DMS114 treated with DMSO at 0.1 percent for 48 hours (cell line): ENCODE results near the gene FUT4.
A peak's percentile ranks its signal among the peaks of the same experiment; 100 is the strongest.
"Not testable (repeated sequence)": the region's sequence is repeated elsewhere in the genome, so short reads cannot be mapped to it uniquely, and the experiment has no call there.

ENCODE experiments used
- DNase-seq: peaks from one replicate; lab custom pipeline; 2025; ENCODE audit not compliant: unreplicated experiment; lab: John Stamatoyannopoulos, UW

FUT4 gene

GRCh38 chr11:94543695-94544645, at the start of gene FUT4:
TSS of gene FUT4 (plus strand) at chr11:94543921. CDS start at chr11:94544134, 213 bp downstream.
- peak; percentile 43 for DNase-seq

GRCh38 chr11:94494126-94494680, 49.5 kb upstream of the FUT4 start:
- DNase-seq: peak; percentile 24

DNA sequence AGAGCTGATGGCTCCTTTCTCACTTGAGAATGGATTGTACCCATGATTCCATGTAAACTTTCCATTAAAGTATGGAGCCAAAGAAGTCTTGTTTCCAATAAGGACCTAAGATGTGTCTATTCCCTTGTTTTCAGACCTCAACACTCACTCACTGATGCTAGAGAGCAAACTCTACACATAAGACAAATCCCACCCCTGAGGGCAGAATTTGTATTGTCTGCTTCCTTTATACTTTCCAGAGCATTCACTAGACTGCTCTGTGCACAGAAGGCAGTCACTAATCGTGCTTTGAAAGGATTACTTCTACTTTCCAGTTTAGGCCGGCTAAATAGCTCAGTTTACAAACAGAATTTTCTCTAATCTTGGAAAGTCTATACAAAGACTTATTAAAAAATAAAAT, 43.5 kb upstream of the FUT4 start:
- no peak for DNase-seq

DNA sequence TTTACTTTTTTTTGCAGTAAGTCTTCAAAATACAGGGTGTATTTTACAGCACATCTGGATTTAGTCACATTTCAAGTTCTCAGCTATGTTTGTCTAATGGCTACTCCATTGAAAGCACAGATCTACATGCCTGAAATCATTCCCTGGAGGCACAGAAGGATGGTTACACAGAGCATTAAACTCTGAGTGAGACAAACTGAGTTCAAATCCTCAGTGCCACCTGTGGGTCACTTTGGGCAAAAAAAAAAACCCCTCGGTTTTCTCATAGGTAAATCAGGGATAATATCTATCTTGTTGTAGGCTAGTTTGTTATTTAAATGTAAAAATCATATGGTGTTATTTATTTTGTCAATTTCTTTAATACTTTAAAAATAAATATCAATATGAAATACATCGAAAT, 42.2 kb upstream of the FUT4 start:
- no peak for DNase-seq

DNA sequence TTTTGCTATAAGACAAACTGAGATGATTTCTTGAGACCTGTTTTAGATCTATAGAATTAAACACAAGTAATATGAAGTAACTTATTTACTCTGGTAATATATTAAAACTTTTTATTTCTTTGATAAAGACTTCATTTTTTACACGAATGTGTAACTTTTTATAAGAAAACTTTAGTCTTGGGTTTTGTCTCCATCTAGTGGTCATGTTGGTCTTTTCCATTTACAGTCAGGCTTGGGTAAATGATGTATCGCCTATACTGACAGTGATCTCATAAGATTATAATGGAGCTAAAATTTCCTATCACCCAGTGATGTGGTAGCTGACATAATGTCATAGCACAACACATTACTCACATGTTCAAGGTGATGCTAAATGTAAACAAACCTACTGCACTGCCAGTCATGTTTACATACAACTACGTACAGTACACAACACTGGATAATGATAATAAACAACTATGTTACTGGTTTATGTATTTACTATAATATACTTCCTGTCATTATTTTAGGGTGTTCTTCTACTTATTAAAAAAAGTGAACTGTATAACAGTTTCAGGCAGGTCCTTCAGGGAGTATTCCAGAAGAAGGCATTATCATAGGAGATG, 38.9 kb upstream of the FUT4 start:
- DNase-seq: peak; percentile 54

- not testable (repeated sequence) for DNase-seq
Measured at GRCh38 chr11:94506513-94506912, 37.2 kb upstream of the FUT4 start.

- no peak for DNase-seq
Measured at GRCh38 chr11:94507485-94507884, 36.2 kb upstream of the FUT4 start.

DNA sequence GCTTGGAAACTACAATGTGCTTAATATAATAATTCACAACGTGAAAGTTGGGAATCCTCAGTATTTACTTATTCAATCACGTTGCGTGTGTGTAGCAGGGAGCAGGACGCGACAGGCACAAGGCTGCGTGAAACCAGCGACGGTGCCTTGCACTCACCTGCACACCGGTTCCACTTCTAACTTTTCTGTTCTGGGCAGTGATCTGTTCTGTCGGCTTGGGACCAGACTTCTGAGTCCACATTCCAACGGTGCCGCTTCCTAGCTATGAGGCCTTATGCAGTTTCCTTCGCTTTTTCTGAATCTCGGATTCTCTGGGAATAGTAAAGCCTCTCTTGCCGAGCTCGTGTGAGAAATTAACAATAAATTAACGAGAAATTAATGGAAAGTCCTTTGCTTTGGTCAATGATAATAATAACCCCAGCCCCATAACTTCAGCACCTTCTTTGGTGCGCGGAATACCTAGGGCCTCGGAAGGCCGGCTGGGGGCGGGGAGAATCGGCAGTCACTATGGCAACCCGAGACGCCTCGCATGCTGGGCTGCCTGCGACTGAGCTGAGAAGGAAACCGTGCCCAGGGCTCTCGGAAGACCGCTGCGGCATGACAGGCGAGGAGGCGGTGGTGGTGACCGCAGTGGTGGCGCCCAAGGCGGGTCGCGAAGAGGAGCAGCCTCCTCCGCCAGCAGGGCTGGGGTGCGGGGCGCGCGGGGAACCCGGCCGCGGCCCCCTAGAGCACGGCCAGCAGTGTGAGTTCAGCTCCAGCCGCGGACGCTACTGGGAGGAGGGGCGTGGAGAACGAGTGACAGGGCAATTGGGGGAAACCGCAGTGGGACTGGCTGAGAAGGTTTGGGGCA, 31.6 kb upstream of the FUT4 start, which contains the start of gene C11orf97:
Gene C11orf97 (plus strand): TSS at position 530 of the 850 bp plus-strand sequence. CDS start 68 bp downstream, at position 598.
- peak; percentile 8 for DNase-seq

- DNase-seq: no peak
Measured at GRCh38 chr11:94513091-94513490, 30.6 kb upstream of the FUT4 start.

- no peak for DNase-seq
Measured at GRCh38 chr11:94515398-94515797, 28.3 kb upstream of the FUT4 start.

- no peak for DNase-seq
Measured at GRCh38 chr11:94516725-94517124, 27.0 kb upstream of the FUT4 start.

DNA sequence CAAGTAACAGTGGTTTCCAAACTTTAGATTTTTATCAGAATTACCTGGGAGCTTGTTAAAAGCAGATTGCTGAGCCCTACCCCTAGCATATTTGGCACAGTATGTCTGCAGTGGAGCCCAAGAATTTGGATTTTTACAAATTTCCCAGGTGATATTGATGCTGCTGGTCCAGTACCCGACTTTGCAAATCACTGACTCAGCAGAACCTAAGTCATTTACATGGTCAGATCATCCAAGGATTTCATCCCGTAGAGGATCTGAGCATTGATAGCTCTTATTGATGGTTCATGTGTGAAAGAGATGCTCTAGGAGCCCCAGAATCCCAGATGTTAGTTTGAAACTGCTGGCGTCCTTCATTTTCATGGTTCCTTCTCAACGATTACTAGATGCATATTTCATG, 25.4 kb upstream of the FUT4 start:
- no peak for DNase-seq

DNA sequence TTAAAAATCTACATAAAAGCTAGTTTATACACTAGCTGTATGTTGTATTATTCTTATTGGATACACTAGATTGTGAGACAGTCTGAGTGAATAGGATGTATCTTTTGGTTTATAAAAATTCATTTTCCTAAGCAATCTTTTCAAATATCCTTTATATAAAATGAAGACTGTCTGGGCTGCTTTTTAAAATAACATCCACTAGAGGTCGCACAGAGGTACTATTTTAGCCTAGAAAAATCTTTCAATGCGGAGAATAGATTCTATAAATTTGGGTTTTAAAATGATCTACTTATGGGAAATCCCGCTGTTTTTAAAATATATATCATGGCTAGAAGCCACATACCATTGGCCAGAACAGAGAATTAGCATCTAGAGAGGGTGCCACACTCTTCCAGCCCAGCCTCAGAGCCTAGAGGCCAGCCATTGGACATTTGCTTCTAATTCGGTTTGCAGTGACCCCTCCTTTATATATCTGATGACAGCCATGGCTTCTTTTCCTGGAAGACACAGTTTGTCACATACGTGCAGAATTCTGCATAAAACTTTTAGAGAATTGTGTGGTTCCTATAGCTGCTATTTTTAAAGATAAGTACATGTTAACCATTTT, 24.1 kb upstream of the FUT4 start:
- DNase-seq: peak; percentile 31

GRCh38 chr11:94521684-94522083, 22.0 kb upstream of the FUT4 start:
- no peak for DNase-seq

GRCh38 chr11:94524341-94524740, 19.4 kb upstream of the FUT4 start:
- no peak for DNase-seq

- DNase-seq: no peak
Measured at GRCh38 chr11:94525546-94526324, 18.0 kb upstream of the FUT4 start.

DNA sequence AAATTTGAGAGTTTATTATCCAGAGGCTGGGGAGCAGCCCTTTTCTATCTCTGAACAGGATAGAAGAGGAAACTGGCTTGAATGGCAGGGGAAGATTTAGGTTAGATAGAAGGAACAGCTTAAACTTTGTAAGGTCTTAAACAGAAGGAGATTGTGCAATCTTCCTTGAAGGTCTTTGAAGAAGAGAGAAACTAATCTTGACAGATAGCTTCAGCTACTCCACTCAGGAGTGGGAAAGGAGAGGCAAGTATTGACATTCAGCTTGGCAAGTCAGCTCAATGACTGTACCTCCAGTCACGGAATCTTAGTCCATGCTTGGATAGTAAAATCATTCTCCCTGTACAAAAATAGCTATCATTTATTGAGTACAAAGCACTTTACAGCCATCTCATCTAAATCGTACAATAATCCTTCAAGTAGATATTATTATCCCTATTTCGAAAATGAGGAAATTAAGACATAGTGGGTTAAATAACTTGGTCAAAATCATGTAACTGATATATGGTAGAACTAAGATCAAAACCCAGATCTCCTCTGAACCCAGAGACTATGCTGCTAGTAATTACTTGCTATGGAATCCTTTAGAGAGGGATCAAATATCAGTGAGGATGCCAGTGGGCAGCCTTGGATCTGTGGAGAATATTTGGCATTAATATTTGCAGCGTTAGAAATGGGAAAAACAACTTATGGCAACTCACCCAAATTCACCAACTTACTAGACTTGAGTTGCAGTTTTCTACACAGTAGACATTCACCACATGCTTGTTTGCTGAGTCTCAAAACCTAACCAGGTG, 16.9 kb upstream of the FUT4 start:
- no peak for DNase-seq

DNA sequence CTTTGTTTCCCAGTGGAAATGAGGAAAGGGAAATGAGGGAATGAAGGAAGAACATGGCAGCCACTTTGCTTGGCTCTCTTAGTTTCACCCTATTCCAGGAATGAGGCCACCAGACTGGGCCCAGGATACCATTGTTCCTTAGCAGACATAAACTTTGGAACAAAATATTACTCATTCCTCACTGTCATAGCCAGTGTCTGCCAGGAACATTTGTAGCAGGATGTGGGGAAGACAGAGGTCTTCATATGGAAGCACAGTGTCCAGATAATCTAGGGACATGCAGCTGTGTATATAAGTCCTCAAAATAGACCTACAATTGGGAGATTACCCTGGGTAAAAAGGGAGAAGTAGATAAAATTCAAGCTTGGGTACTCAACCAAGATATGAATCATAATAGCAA, 15.2 kb upstream of the FUT4 start:
- no peak for DNase-seq

DNA sequence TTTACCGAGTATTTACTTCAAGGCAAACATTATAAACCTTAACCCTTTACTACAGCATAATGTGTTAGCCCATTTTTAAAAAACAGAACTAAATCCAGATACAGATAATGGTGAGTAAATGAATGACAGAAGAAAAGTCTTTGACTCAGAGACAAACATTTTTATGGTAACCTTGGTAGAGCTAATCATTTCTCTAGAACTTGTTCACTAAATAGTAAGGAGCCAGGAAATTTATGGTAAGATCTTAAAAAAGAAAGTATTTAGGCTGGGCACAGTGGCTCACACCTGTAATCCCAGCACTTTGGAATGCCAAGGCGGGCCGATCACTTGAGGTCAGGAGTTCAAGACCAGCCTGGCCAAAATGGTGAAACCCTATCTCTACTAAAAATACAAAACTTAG, 11.5 kb upstream of the FUT4 start:
- no peak for DNase-seq
